HG03103 (cell line): ENCODE data around the gene ARPIN.
"Not testable (repeated sequence)": the region's sequence is repeated elsewhere in the genome, so short reads cannot be mapped to it uniquely, and the experiment has no call there.

ENCODE experiments used
- ATAC-seq: cut with Tn5 transposase; IDR thresholded peaks from one replicate; pipeline ENCODE4 v1.9.1; 2021; ENCODE audit warnings: low read depth; ENCODE audit not compliant: unreplicated experiment

Gene ARPIN

GRCh38 chr15:89880727-89881126 is 32.0 kb downstream of the ARPIN start:
- no peak for ATAC-seq

- no peak for ATAC-seq
Measured at GRCh38 chr15:89878323-89878722, 34.4 kb downstream of the ARPIN start.

GRCh38 chr15:89877083-89877425 is 35.7 kb downstream of the ARPIN start:
- ATAC-seq, result no peak

DNA sequence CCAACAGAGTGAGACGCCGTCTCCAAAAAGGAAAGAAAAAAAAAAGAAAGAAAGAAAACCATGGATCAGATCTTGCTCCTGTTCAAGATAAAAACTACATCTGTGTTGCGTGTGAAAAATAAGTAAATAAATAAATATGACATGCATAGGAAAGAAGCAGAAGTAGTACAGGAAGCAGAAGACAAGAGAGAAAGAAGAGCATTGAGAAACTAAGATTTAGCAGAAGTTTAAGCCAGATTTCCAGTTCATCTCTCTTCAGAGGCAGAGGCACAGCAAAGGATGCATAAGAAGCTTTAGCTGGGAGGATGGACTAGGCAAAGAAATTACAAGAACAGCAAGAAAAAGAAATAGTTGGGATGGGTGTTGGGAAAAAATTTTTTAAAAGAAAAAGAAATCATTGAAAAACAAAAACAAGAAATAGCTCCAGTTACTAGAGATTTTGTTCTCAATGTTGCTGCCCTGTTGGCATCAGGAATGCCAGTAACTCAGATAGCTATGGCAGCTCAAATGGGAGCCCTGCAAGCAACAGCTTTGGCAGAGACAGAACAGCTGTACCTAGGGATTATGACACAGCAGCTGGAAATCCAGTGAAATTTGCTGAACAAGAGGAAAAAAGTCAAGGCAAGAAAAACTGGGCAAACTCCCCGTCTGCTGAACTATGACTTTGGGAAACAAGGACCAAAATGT is 36.2 kb downstream of the ARPIN start:
- no peak for ATAC-seq

- ATAC-seq, result no peak
Measured at GRCh38 chr15:89875741-89876140, 37.0 kb downstream of the ARPIN start.

DNA sequence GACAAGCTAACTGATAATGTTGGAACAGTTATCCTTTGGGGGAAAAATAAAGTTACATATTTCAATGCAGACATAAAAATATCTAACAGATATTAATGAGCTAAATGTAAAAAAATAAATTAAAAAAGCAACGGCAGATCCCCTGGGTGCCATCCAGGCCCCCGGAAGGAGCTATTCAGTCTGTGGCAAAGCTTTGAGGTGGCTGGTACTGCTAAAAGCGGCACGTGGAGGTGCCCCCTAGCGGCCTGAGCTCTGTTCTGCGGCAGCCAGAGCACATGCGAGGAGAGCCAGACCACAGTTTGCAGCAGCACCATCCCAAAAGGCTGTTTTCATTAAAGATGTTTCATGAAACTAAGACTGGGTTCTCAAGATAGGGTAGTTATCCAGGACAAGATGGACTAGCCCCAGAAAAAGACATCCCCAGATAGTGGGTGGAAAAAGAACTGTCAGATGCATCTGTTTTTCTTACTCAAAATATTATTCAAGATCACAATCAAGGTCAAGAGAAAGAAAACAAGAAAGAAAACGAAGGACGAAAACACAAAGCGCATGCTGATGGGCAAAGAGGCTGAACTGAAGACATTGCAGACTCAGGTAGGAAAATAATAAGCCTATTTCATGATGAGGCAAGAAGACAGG is 37.7 kb downstream of the ARPIN start:
- peak; percentile 60 for ATAC-seq

DNA sequence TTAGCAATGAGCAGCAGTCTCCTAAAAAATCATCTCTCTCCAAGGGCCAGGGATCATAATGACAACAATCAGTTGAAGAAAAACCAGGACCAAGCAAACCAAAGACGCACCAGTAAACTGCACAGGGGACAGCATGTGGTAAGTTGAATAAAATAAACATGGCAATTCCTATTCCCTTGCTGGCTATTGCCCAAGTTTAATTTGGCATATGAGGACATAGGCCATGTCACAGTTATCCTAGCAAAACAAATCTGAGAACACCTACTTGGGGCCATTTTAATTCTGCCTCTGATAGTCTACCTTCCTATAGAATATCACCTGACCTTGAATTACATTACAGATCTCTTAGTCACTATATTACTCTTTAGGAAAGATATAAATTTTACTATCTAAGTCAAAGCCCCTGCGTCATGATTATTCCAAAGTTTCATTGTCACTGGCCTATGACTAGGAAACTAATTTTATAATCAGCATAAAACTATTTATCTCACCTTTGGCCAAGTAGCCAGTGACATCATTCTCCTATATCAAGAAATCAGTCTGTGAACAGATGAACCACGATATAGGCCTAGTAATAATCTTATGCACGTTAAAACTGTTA is 42.0 kb downstream of the ARPIN start:
- no peak for ATAC-seq

GRCh38 chr15:89870006-89870405 is 42.7 kb downstream of the ARPIN start:
- no peak for ATAC-seq

GRCh38 chr15:89869490-89869889 is 43.3 kb downstream of the ARPIN start:
- not testable (repeated sequence) for ATAC-seq

DNA sequence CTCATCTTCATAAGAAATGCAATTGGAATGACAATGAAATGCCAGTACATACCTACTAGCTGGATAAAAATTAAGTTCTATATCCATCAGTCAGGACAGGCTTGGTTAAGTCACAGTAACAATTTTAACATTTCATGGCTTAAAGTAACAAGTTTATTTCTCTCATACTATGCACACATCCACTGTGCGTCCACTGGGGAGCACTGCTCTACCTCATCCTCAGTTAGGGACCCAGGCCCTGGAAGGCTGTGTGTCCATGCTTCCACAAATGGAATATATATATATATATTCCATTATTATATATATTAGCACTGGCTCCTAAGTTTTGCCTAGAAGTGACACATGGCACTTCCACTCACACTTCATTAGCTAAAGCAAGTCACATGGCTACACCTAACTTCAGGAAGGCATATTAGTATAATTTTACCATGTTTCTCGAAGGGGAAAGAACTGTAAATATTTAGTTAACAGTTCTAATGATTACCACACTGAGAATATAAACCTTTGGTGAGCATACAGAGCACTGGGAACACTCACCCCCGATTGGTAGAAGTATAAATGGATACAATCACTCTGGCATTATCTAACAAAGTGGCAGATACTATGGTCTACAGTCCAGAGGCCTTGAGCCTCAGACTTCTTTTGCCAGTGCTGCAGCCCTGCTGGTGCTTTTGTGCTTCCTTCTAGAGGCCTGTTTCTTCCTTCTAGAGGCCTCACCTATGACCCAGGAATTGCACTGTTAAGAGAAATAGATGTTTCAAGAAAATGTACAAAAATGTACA is 47.6 kb downstream of the ARPIN start:
- ATAC-seq, result no peak

GRCh38 chr15:89863918-89864317 is 48.8 kb downstream of the ARPIN start:
- ATAC-seq, result no peak

GRCh38 chr15:89860891-89861290 is 51.9 kb downstream of the ARPIN start:
- no peak for ATAC-seq

GRCh38 chr15:89860431-89860830 is 52.3 kb downstream of the ARPIN start:
- ATAC-seq, result no peak

- ATAC-seq, result no peak
Measured at GRCh38 chr15:89858661-89859458, 53.9 kb downstream of the ARPIN start.

GRCh38 chr15:89857673-89858072 is 55.1 kb downstream of the ARPIN start:
- ATAC-seq, result no peak

- no peak for ATAC-seq
Measured at GRCh38 chr15:89855948-89856347, 56.8 kb downstream of the ARPIN start.

DNA sequence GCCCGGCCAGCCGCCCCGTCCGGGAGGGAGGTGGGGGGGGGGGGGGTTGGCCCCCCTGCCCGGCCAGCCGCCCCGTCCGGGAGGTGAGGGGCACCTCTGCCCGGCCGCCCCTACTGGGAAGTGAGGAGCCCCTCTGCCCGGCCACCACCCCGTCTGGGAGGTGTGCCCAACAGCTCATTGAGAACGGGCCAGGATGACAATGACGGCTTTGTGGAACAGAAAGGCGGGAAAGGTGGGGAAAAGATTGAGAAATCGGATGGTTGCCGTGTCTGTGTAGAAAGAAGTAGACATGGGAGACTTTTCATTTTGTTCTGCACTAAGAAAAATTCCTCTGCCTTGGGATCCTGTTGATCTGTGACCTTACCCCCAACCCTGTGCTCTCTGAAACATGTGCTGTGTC is 57.9 kb downstream of the ARPIN start:
- not testable (repeated sequence) for ATAC-seq

- ATAC-seq, result no peak
Measured at GRCh38 chr15:89852342-89852995, 60.3 kb downstream of the ARPIN start.

DNA sequence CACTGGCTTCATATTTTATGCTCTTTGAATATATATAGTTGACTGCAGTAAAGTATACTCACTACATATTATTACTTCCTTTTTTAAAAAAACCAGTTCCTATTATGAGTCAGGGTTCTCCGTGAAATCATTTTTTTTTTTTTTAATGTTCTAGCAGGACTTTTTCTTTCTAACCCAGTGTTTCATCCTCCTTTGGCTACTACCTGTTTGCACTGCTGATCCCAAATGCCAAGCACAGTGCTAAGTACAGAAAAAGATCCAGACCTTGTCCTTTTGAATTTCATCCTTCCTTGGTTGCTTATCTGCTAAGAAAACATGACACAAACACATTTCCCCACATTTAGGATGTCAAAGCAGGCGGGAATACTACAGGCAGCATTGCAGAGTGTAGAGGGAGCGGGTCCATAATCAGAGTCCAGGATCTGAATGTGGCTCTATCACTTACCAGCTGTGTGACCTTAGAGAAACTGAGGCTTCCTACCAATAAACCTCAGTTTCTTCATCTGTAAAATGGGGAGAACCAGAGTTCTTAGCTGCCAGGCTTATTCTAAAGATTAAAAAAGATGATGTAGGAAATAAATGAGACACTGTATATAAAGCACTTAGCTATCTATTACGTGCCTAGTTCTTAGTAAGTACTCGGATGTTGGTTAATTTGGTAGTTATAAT is 60.9 kb downstream of the ARPIN start:
- peak; percentile 54 for ATAC-seq

DNA sequence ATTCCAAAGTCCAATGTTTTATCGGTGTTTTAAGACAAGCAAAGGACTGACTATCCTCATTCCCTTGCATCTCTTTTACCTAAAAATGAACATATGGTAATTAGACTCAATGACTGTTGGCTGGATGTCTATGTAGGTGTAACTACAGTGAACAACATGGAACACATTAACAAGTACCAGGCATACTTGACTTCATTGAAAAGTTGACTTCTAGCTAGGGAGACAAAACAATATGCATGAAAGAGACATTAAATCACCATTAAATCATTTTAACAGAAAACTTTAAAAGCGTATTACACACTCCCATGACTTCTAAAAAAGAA is 63.8 kb downstream of the ARPIN start:
- no peak for ATAC-seq
